HepG2 (cell line): Measurements from ENCODE around the gene BLCAP. TPM values are rescaled to one million over a fixed set of nuclear protein-coding genes. Genes with fewer than 3 reads are reported as not detected.

Experiments used
- ATM ChIP-seq: fragments of 450-650 bp; IDR thresholded peaks from 2 replicates; pipeline ENCODE4 v1.7.1; 2017; ENCODE audit warnings: mild to moderate bottlenecking, borderline replicate concordance
- BCL6 ChIP-seq: IDR thresholded peaks from 2 replicates; pipeline ENCODE4 v1.6.1; 2016; ENCODE audit warnings: missing genetic modification reagents, missing compliant biosample characterization
- BORCS8-MEF2B ChIP-seq: sonication (generic); formaldehyde crosslinking; IDR thresholded peaks from 2 replicates; pipeline ENCODE4 v1.8.0; 2022; ENCODE audit warnings: mild to moderate bottlenecking, missing genetic modification reagents
- CBFB ChIP-seq: sonication (generic); formaldehyde crosslinking; IDR thresholded peaks from 2 replicates; pipeline ENCODE4 v1.4.0; 2020; ENCODE audit warnings: missing genetic modification reagents
- CC2D1A ChIP-seq: sonication (generic); formaldehyde crosslinking; IDR thresholded peaks from 2 replicates; pipeline ENCODE4 v1.8.1; 2023; ENCODE audit warnings: mild to moderate bottlenecking, missing genetic modification reagents
- CCAR2 ChIP-seq: fragments of 200-400 bp; formaldehyde crosslinking; optimal IDR thresholded peaks from 2 replicates; pipeline ENCODE3; 2018; ENCODE audit warnings: low read depth, mild to moderate bottlenecking, low read length, moderate library complexity
- HNF4G ChIP-seq, 2 experiments: sonication (generic) in 1 of 2; formaldehyde crosslinking in 1 of 2; IDR thresholded peaks; 2 replicates each; pipeline versions ENCODE4 v1.4.0 to v1.6.1; 2011 to 2020; ENCODE audit warnings: borderline replicate concordance in 2 of 2, low read depth in 2 of 2, mild to moderate bottlenecking in 2 of 2, low read length in 1 of 2, missing genetic modification reagents in 1 of 2, moderate library complexity in 1 of 2
- LRRFIP1 ChIP-seq: sonication (generic); formaldehyde crosslinking; conservative IDR thresholded peaks from 2 replicates; pipeline ENCODE4 v1.4.0; 2020; ENCODE audit warnings: missing genetic modification reagents
- MED13 ChIP-seq: sonication (generic); formaldehyde crosslinking; IDR thresholded peaks from 2 replicates; pipeline ENCODE4 v1.5.0; 2020; ENCODE audit warnings: missing genetic modification reagents
- RBM22 ChIP-seq: fragments of 200-400 bp; formaldehyde crosslinking; optimal IDR thresholded peaks from 2 replicates; pipeline ENCODE3; 2017; ENCODE audit warnings: mild to moderate bottlenecking, low read length, moderate library complexity
- RFX3 ChIP-seq: IDR thresholded peaks from 2 replicates; pipeline ENCODE4 v1.6.1; 2016; ENCODE audit warnings: missing biosample characterization, missing genetic modification reagents
- SIX1 ChIP-seq: sonication (generic); formaldehyde crosslinking; IDR thresholded peaks from 2 replicates; pipeline ENCODE4 v1.4.0; 2020; ENCODE audit warnings: missing genetic modification reagents, borderline replicate concordance
- ZNF234 ChIP-seq: sonication (generic); formaldehyde crosslinking; conservative IDR thresholded peaks from 2 replicates; pipeline ENCODE4 v1.5.1; 2020; ENCODE audit warnings: mild to moderate bottlenecking, missing genetic modification reagents
- ZNF570 ChIP-seq: sonication (generic); formaldehyde crosslinking; IDR thresholded peaks from 2 replicates; pipeline ENCODE4 v1.4.0; 2020; ENCODE audit warnings: mild to moderate bottlenecking, missing genetic modification reagents, borderline replicate concordance
- ZNF703 ChIP-seq: sonication (generic); formaldehyde crosslinking; IDR thresholded peaks from 2 replicates; pipeline ENCODE4 v1.5.1; 2020; ENCODE audit warnings: missing genetic modification reagents, mild to moderate bottlenecking, moderate library complexity, borderline replicate concordance
- polyA plus RNA-seq, 8 experiments: library from polyadenylated mRNA; depleted of rRNA in 3 of 8; stranded (reverse) in 7 of 8; unstranded in 1 of 8; fragments of >200 nt; fragmentation: Illumina TruSeq in 4 of 8; extraction: Trizol in 4 of 8; gene quantifications; 2 replicates each; pipeline versions ENCODE4 v1.2.1 to v1.2.3, GENCODE V29; 2011 to 2016; ENCODE audit warnings: low read depth in 4 of 8, missing spikeins in 1 of 8, mixed read lengths in 1 of 8; ENCODE audit not compliant: insufficient read depth in 1 of 8
- total RNA-seq, 5 experiments: library from RNA; depleted of rRNA; stranded (reverse); fragments of >200 nt; fragmentation: Illumina TruSeq; extraction: Trizol; gene quantifications; 2 replicates each; pipeline ENCODE4 v1.2.3, GENCODE V29; 2016; ENCODE audit warnings: low read depth in 1 of 5
- TF ChIP-seq, protein P1 (sequence below): sonication (generic); formaldehyde crosslinking; IDR thresholded peaks from 2 replicates; pipeline ENCODE4 v1.4.0; 2020; ENCODE audit warnings: missing genetic modification reagents, borderline replicate concordance
- TF ChIP-seq, protein P2 (sequence below): sonication (generic); formaldehyde crosslinking; conservative IDR thresholded peaks from 2 replicates; pipeline ENCODE4 v1.8.0; 2022; ENCODE audit warnings: mild to moderate bottlenecking, moderate library complexity, missing genetic modification reagents
- TF ChIP-seq, protein P3 (sequence below): sonication (generic); formaldehyde crosslinking; IDR thresholded peaks from 2 replicates; pipeline ENCODE4 v1.4.0; 2020; ENCODE audit warnings: mild to moderate bottlenecking, missing genetic modification reagents

The BLCAP gene
- total and polyA plus RNA-seq, 2 of the 13 experiments (the other 11 are each of a cell fraction or from before 2014, with no cell fraction given), result 52.4 to 86.8 TPM

DNA sequence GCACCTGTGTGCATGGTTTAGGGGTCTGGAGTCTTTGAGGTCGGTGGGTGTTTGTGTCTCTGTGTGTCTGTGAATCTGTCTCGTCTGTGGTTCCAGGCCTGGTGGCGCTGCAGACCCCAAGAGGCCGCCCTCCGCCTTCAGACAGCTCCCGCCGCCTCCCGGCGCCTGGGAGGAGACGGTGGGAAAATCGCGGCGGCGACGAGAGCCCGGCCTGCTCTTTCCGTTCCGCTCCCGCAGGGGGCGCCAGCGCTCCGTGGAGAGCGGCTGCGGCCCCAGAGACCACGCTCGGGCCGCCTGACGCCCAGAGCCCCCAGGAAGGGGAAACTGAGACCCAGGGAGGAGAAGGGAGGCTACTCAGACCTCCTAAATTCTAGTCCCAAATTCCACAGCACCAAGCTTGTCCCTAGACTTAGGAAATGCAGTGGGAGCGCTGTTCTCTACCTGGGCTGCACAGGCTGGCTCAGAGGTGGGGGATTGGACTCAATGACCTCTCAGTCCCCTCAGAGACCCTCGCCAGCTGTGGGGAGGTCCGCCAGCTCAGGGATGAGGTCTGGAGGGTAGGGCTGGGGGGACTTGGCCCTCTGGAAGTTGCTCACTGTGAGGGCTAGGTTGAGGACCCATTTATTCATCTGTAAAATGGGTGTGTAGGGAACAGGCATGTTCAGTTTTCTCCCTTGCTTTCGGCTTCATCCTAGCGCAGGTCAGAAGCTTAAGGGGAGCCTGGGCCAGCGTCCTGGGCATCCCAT lies 36.9 kb upstream of the BLCAP start (continued):
- TF ChIP-seq MED13 (CRISPR knock-in tag), result no peak
- TF ChIP-seq HNF4G (IDR thresholded peaks at IDR 0.05; ENCODE audit: borderline replicate concordance, low read depth, low read length), result no peak
- no peak for TF ChIP-seq HNF4G (CRISPR knock-in tag; IDR thresholded peaks at IDR 0.05; ENCODE audit: borderline replicate concordance, low read depth)
- TF ChIP-seq, protein P1, sequence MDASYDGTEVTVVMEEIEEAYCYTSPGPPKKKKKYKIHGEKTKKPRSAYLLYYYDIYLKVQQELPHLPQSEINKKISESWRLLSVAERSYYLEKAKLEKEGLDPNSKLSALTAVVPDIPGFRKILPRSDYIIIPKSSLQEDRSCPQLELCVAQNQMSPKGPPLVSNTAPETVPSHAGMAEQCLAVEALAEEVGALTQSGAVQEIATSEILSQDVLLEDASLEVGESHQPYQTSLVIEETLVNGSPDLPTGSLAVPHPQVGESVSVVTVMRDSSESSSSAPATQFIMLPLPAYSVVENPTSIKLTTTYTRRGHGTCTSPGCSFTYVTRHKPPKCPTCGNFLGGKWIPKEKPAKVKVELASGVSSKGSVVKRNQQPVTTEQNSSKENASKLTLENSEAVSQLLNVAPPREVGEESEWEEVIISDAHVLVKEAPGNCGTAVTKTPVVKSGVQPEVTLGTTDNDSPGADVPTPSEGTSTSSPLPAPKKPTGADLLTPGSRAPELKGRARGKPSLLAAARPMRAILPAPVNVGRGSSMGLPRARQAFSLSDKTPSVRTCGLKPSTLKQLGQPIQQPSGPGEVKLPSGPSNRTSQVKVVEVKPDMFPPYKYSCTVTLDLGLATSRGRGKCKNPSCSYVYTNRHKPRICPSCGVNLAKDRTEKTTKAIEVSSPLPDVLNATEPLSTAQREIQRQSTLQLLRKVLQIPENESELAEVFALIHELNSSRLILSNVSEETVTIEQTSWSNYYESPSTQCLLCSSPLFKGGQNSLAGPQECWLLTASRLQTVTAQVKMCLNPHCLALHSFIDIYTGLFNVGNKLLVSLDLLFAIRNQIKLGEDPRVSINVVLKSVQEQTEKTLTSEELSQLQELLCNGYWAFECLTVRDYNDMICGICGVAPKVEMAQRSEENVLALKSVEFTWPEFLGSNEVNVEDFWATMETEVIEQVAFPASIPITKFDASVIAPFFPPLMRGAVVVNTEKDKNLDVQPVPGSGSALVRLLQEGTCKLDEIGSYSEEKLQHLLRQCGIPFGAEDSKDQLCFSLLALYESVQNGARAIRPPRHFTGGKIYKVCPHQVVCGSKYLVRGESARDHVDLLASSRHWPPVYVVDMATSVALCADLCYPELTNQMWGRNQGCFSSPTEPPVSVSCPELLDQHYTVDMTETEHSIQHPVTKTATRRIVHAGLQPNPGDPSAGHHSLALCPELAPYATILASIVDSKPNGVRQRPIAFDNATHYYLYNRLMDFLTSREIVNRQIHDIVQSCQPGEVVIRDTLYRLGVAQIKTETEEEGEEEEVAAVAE, result 0 out of 2 replicates have a peak, but pooled peaks have one; percentile 52
- no peak for TF ChIP-seq LRRFIP1 (CRISPR knock-in tag)
- no peak for TF ChIP-seq ZNF234 (CRISPR knock-in tag)
- no peak; the same call in 1 of the 2 replicates for TF ChIP-seq BCL6 (CRISPR knock-in tag)
- TF ChIP-seq CBFB (CRISPR knock-in tag), result peak; percentile 75; the same call in 1 of the 2 replicates
- no peak for TF ChIP-seq ZNF570
- TF ChIP-seq ATM, result no peak
- TF ChIP-seq, protein P2, sequence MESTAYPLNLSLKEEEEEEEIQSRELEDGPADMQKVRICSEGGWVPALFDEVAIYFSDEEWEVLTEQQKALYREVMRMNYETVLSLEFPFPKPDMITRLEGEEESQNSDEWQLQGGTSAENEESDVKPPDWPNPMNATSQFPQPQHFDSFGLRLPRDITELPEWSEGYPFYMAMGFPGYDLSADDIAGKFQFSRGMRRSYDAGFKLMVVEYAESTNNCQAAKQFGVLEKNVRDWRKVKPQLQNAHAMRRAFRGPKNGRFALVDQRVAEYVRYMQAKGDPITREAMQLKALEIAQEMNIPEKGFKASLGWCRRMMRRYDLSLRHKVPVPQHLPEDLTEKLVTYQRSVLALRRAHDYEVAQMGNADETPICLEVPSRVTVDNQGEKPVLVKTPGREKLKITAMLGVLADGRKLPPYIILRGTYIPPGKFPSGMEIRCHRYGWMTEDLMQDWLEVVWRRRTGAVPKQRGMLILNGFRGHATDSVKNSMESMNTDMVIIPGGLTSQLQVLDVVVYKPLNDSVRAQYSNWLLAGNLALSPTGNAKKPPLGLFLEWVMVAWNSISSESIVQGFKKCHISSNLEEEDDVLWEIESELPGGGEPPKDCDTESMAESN, result no peak
- no peak for TF ChIP-seq CCAR2
- TF ChIP-seq RFX3, result no peak
- TF ChIP-seq ZNF703 (CRISPR knock-in tag), result no peak
- TF ChIP-seq CC2D1A, result no peak
- TF ChIP-seq SIX1 (CRISPR knock-in tag), result no peak
- TF ChIP-seq, protein P3, sequence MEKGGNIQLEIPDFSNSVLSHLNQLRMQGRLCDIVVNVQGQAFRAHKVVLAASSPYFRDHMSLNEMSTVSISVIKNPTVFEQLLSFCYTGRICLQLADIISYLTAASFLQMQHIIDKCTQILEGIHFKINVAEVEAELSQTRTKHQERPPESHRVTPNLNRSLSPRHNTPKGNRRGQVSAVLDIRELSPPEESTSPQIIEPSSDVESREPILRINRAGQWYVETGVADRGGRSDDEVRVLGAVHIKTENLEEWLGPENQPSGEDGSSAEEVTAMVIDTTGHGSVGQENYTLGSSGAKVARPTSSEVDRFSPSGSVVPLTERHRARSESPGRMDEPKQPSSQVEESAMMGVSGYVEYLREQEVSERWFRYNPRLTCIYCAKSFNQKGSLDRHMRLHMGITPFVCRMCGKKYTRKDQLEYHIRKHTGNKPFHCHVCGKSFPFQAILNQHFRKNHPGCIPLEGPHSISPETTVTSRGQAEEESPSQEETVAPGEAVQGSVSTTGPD (CRISPR knock-in tag), result no peak
- TF ChIP-seq RBM22, result no peak
- no peak for TF ChIP-seq BORCS8-MEF2B (CRISPR knock-in tag)
